ENCODE measurements around the gene RBM46. TPM values are rescaled to one million over a fixed set of nuclear protein-coding genes. Genes with fewer than 3 reads are reported as not detected.
A peak's percentile ranks its signal among the peaks of the same experiment; 100 is the strongest.
"Not testable (repeated sequence)": the region's sequence is repeated elsewhere in the genome, so short reads cannot be mapped to it uniquely, and the experiment has no call there.

RBM46 gene
- total RNA-seq, 2 donors from 2014 or later, result not detected

GRCh38 chr4:154807042-154807630, 26.1 kb downstream of the RBM46 start:
- Mint-ChIP-seq H3K9me3 (no peaks in the 10 kb centered on the region), H3K27ac (no peak overlapping the region), H3K36me3 (no peaks in the 10 kb centered on the region)
- ATAC-seq (peak in 1 of 2 donors; percentile 44), DNase-seq (ENCODE audit: low spot score in 2 of 2) (no peak)

- Mint-ChIP-seq H3K27ac (no peak overlapping the region), H3K9me3 (no peaks in the 10 kb centered on the region), H3K36me3 (no peaks in the 10 kb centered on the region)
- ATAC-seq (no peak), DNase-seq (ENCODE audit: low spot score in 2 of 2) (no peak)
Measured at GRCh38 chr4:154818230-154818629, 37.2 kb downstream of the RBM46 start.

- Mint-ChIP-seq H3K36me3 (no peaks in the 10 kb centered on the region), H3K9me3 (no peaks in the 10 kb centered on the region), H3K27ac (no peak overlapping the region)
- ATAC-seq (no peak), DNase-seq (ENCODE audit: low spot score in 2 of 2) (no peak)
Measured at GRCh38 chr4:154822775-154823174, 41.7 kb downstream of the RBM46 start.

- peaks cover 0 to 14% of the 10 kb centered on the region in 2 donors for H3K36me3 Mint-ChIP-seq
- DNase-seq (ENCODE audit: low spot score in 2 of 2) (no peak), ATAC-seq (no peak)
- H3K9me3 Mint-ChIP-seq, result peaks cover 5 to 18% of the 10 kb centered on the region in 2 donors
- no peak overlapping the region for H3K27ac Mint-ChIP-seq
Measured at GRCh38 chr4:154836030-154836429, 55.0 kb downstream of the RBM46 start.

DNA sequence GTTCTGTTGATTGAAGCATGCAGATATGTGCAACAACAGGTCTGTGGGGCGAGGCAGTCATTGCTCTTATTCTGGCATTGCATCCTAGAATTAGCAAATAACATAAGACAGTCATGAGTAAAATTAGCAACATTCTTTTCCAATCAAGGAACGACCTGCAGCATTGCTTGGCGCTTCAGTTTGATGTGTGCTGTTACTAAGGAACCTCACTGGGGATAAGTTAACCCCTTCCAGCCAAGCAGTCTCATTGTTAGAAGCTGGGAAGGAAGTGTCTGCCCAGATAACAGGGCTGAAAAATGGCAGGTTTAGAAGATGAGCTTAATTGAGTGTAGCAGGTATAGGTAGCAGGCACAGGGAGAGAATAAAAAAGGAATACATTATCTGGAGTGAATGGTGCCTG, 55.4 kb downstream of the RBM46 start:
- DNase-seq (ENCODE audit: low spot score in 2 of 2) (no peak), ATAC-seq (no peak)
- peaks cover 5 to 18% of the 10 kb centered on the region in 2 donors for H3K9me3 Mint-ChIP-seq
- H3K27ac Mint-ChIP-seq, result no peak overlapping the region
- peaks cover 0 to 14% of the 10 kb centered on the region in 2 donors for H3K36me3 Mint-ChIP-seq

DNA sequence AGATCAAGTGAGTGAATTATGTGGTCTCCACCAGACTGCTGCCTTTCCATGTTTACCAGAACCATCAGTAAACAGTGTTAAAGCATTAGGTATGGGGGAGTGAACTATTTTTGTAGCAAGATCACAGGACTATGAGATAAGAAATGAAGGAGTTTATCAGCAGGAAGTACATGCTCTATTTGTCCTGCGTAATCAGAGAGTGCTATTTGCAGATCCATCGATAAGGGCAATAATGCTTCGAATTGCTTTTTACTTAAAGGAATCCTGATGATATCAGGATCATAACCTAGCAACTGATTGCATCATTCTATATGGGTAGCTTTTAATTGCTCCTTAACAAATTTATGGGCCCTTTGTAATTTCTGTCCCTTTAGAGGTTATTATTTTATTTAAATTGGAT, 57.1 kb downstream of the RBM46 start:
- ATAC-seq, result no peak
- DNase-seq (ENCODE audit: low spot score in 2 of 2), result no peak

GRCh38 chr4:154838694-154839093, 57.6 kb downstream of the RBM46 start:
- peaks cover 0 to 9% of the 10 kb centered on the region in 2 donors for H3K9me3 Mint-ChIP-seq
- DNase-seq (ENCODE audit: low spot score in 2 of 2) (no peak), ATAC-seq (no peak)
- no peak overlapping the region for H3K27ac Mint-ChIP-seq
- H3K36me3 Mint-ChIP-seq, result peaks cover 0 to 8% of the 10 kb centered on the region in 2 donors

More for the DNA sequence above, 57.1 kb downstream of the RBM46 start:
- Mint-ChIP-seq H3K9me3 (peaks cover 0 to 14% of the 10 kb centered on the region in 2 donors), H3K36me3 (peaks cover 0 to 8% of the 10 kb centered on the region in 2 donors), H3K27ac (no peak overlapping the region)

GRCh38 chr4:154854362-154854761, 73.3 kb downstream of the RBM46 start:
- H3K27ac Mint-ChIP-seq, result no peak overlapping the region
- DNase-seq (ENCODE audit: low spot score in 2 of 2) (no peak), ATAC-seq (no peak)

DNA sequence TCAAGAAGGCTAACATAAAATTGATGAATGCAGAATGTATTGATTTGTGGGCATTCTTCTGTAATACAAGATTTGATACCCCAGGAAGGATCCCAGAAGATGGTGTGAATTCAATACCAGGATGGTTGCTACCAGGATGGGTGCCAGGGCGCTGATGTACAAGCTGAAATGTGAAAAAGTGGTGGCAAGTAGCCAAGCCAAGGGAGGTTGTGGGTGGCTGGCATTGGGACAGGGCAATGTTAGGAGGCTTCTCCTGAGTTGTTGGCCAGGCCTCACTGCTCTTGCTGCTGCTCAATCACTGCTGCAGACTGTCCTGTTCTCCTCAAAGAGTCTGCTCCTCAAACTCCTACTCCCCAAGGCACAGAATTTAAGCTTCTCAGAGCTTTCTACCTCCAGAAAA, 77.1 kb downstream of the RBM46 start:
- DNase-seq (ENCODE audit: low spot score in 2 of 2) (no peak), ATAC-seq (no peak)
- Mint-ChIP-seq H3K36me3 (peaks cover under 1 to 5% of the 10 kb centered on the region in 2 donors), H3K9me3 (peaks cover under 1 to 5% of the 10 kb centered on the region in 2 donors), H3K27ac (no peak overlapping the region)

More at GRCh38 chr4:154854362-154854761, 73.3 kb downstream of the RBM46 start:
- Mint-ChIP-seq H3K9me3 (peaks cover 0 to 7% of the 10 kb centered on the region in 2 donors), H3K36me3 (no peaks in the 10 kb centered on the region)

DNA sequence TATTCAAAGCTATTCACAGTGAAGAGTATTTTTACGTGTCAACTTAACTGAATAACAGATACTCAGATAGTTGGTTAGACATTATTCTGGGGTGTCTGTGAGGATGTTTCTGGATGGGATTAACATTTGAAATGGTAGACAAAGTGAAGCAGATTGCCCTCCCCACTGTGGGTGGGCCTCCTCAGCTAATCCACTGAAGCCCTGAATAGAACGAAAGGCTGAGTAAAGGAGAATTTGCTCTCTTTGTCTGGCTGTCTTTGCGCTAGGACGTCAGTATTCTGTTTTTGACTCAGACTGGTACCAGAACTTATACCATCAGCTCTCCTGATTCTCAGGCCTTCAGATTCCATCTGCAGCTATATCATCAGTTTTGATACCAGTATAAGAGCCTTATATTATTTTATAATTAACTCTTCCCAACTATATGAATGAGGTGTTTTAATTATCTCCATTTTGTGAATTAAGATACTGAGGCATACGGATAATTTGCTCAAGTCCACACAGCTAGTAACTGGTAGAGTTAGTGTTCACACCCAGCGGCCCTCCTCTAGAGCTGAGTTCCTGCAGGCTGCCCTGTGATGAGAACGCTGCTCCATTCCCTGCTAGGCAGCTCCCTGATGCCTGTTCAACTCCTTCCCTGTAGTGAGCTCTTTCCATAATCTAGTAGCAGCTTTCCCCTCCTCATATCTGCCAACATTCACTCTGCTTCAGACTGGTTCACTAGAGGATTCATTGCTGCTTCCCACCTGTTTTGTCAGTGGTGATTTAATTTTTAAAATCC, 87.5 kb downstream of the RBM46 start:
- Mint-ChIP-seq H3K9me3 (peaks cover 12 to 13% of the 10 kb centered on the region in 2 donors), H3K27ac (no peak overlapping the region), H3K36me3 (peaks cover 1 to 16% of the 10 kb centered on the region in 2 donors)
- ATAC-seq, result no peak
- DNase-seq (ENCODE audit: low spot score in 2 of 2), result no peak

GRCh38 chr4:154869301-154869700, 88.2 kb downstream of the RBM46 start:
- H3K27ac Mint-ChIP-seq, result no peak overlapping the region
- no peak for ATAC-seq
- DNase-seq (ENCODE audit: low spot score in 2 of 2), result no peak
- peaks cover 0 to 16% of the 10 kb centered on the region in 2 donors for H3K36me3 Mint-ChIP-seq
- H3K9me3 Mint-ChIP-seq, result peaks cover 11 to 13% of the 10 kb centered on the region in 2 donors

- DNase-seq (ENCODE audit: low spot score in 2 of 2), result no peak
- Mint-ChIP-seq H3K27ac (no peak overlapping the region), H3K9me3 (peaks cover 11 to 16% of the 10 kb centered on the region in 2 donors), H3K36me3 (peaks cover 0 to 12% of the 10 kb centered on the region in 2 donors)
- ATAC-seq, result no peak
Measured at GRCh38 chr4:154872198-154872597, 91.1 kb downstream of the RBM46 start.

GRCh38 chr4:154874049-154874448, 93.0 kb downstream of the RBM46 start:
- not testable (repeated sequence) for ATAC-seq; H3K27ac Mint-ChIP-seq; DNase-seq (ENCODE audit: low spot score in 2 of 2)
- peaks cover 15 to 22% of the 10 kb centered on the region in 2 donors for H3K9me3 Mint-ChIP-seq
- H3K36me3 Mint-ChIP-seq, result peaks cover 0 to 12% of the 10 kb centered on the region in 2 donors

GRCh38 chr4:154877110-154877760, 96.2 kb downstream of the RBM46 start:
- H3K36me3 Mint-ChIP-seq, result peaks cover 0 to 12% of the 10 kb centered on the region in 2 donors

More at GRCh38 chr4:154877110-154877760, 96.2 kb downstream of the RBM46 start:
- ATAC-seq, result no peak
- peaks cover 15 to 22% of the 10 kb centered on the region in 2 donors for H3K9me3 Mint-ChIP-seq
- no peak overlapping the region for H3K27ac Mint-ChIP-seq
- no peak for DNase-seq (ENCODE audit: low spot score in 2 of 2)
